Peyer's patch (tissue), 4 donors: ENCODE data around the gene ADCY9. TPM values are rescaled to one million over a fixed set of nuclear protein-coding genes. Genes with fewer than 3 reads are reported as not detected.

Experiments
- DNase-seq, 3 donors: peaks; one replicate each; pipeline ENCODE4 v3.0.0-alpha.2; 2017 to 2019
- H3K27ac ChIP-seq, 4 donors: fragments of 200-600 bp; sonication (generic); one replicate each; pipeline ENCODE4 v1.5.1; 2016 to 2019
- H3K27me3 ChIP-seq, 2 donors: fragments of 200-600 bp; sonication (generic); one replicate each; pipeline ENCODE4 v1.5.1; 2019
- H3K36me3 ChIP-seq, 3 donors: fragments of 200-600 bp; sonication (generic); one replicate each; pipeline ENCODE4 v1.5.1; 2016 to 2019
- H3K4me1 ChIP-seq, 4 donors: fragments of 200-600 bp; sonication (generic); one replicate each; pipeline ENCODE4 v1.5.1; 2016 to 2019
- H3K4me3 ChIP-seq, 4 donors: fragments of 200-600 bp; sonication (generic); 1 replicate in 3 of 4; 2 replicates in 1 of 4; pipeline ENCODE4 v1.5.1; 2016 to 2019; ENCODE audit warnings: mild to moderate bottlenecking in 1 of 4
- H3K9me3 ChIP-seq, 4 donors: fragments of 200-600 bp; sonication (generic); one replicate each; pipeline ENCODE4 v1.5.1; 2016 to 2019; ENCODE audit warnings: mild to moderate bottlenecking in 1 of 4
- POLR2A ChIP-seq, 2 donors: fragments of 450-650 bp; IDR thresholded peaks; one replicate each; pipeline ENCODE4 v1.5.1; 2017; ENCODE audit warnings: antibody characterized with exemption in 2 of 2, mild to moderate bottlenecking in 2 of 2, moderate library complexity in 2 of 2
- total RNA-seq, 4 donors: library from RNA; depleted of rRNA; stranded (reverse); fragments of >200 nt; gene quantifications; one replicate each; pipeline ENCODE4 v1.1.0, GENCODE V29; 2016
- TF ChIP-seq, protein P1 (sequence below), 6 experiments: fragments of 450-650 bp in 4 of 6; fragments of 200-600 bp in 2 of 6; sonication (generic) in 1 of 6; IDR thresholded peaks; one replicate each; pipeline ENCODE4 v1.5.1; 2017 to 2019; ENCODE audit warnings: antibody characterized with exemption in 6 of 6, mild to moderate bottlenecking in 3 of 6, moderate library complexity in 1 of 6

Gene ADCY9
- total RNA-seq, 4 donors from 2014 or later, result 19.8 to 47.3 (median 44.0) TPM

DNA sequence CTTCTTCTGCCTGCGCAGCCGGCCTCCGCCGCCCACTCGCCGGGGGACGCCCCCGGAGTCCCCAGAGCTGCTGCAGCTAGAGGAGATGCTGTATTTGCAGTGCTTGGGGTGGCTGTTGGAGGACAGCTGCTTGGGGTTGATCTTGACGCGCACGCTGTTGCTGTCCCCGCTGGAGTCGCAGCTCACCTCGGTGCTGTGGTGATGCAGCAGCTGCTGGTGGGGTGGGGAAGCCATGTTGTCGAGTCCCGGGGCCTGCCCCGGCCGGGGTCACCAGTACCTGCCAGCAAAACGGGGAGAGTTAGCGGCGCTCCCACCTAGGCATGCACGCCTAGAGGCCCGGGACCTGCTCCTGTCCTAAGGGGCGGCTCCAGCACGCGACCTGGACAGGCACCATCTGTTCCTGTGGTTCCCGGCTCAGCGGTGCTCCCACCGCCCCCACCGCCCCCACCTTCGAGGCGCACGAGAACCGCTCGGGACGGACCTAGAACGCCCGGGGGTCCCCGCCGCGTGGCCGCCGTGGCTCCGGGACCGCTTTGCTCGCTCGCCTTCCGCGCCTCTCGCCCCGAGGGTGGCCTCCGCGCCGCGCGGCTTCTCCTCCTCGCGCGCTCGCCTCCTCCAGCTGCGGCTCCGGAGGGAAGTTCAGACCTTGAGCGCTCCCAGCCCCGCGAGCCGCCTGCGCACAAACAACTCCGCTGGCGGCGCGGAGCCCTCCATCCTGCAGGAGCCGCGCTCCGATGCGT, 863 bp downstream of the ADCY9 start:
- H3K27ac ChIP-seq, result peak overlapping the region in 3 of 4 donors; percentile 55 to 84 (median 65)
- H3K36me3 ChIP-seq, result no peaks in the 10 kb centered on the region
- peaks cover 0 to 44% (median 7%) of the 10 kb centered on the region in 4 donors for H3K4me1 ChIP-seq
- no peaks in the 10 kb centered on the region for H3K9me3 ChIP-seq
- peak; percentile 34 to 72 (median 71) for DNase-seq
- H3K27me3 ChIP-seq, result no peaks in the 10 kb centered on the region
- H3K4me3 ChIP-seq, result peak overlapping the region; percentile 60 to 91 (median 68)
- TF ChIP-seq, protein P1, sequence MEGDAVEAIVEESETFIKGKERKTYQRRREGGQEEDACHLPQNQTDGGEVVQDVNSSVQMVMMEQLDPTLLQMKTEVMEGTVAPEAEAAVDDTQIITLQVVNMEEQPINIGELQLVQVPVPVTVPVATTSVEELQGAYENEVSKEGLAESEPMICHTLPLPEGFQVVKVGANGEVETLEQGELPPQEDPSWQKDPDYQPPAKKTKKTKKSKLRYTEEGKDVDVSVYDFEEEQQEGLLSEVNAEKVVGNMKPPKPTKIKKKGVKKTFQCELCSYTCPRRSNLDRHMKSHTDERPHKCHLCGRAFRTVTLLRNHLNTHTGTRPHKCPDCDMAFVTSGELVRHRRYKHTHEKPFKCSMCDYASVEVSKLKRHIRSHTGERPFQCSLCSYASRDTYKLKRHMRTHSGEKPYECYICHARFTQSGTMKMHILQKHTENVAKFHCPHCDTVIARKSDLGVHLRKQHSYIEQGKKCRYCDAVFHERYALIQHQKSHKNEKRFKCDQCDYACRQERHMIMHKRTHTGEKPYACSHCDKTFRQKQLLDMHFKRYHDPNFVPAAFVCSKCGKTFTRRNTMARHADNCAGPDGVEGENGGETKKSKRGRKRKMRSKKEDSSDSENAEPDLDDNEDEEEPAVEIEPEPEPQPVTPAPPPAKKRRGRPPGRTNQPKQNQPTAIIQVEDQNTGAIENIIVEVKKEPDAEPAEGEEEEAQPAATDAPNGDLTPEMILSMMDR (IDR thresholded peaks at IDR 0.05), result peak in 1 of 6 experiments; percentile 11
- no peak for TF ChIP-seq POLR2A (IDR thresholded peaks at IDR 0.05)

- Histone ChIP-seq H3K4me3 (peak overlapping the region; percentile 60 to 91 (median 68)), H3K27me3 (no peaks in the 10 kb centered on the region), H3K4me1 (peaks cover 0 to 52% (median 7%) of the 10 kb centered on the region in 4 donors), H3K27ac (peak overlapping the region in 1 of 4 donors; percentile 55), H3K36me3 (no peaks in the 10 kb centered on the region), H3K9me3 (no peaks in the 10 kb centered on the region)
- TF ChIP-seq, protein P1 (IDR thresholded peaks at IDR 0.05), result no peak
- no peak for TF ChIP-seq POLR2A (IDR thresholded peaks at IDR 0.05)
- peak in 1 of 3 donors; percentile 55 for DNase-seq
Measured at GRCh38 chr16:4114257-4115208, 1.7 kb downstream of the ADCY9 start.

GRCh38 chr16:4113358-4114256, 2.6 kb downstream of the ADCY9 start:
- TF ChIP-seq POLR2A (IDR thresholded peaks at IDR 0.05), result no peak
- TF ChIP-seq, protein P1 (IDR thresholded peaks at IDR 0.05), result no peak
- H3K27ac ChIP-seq, result no peak overlapping the region
- H3K9me3 ChIP-seq, result no peaks in the 10 kb centered on the region
- peak overlapping the region in 2 of 4 donors; percentile 22 to 36 for H3K4me3 ChIP-seq
- no peaks in the 10 kb centered on the region for H3K27me3 ChIP-seq
- no peak for DNase-seq
- H3K36me3 ChIP-seq, result no peaks in the 10 kb centered on the region
- peaks cover 0 to 52% (median 7%) of the 10 kb centered on the region in 4 donors for H3K4me1 ChIP-seq

DNA sequence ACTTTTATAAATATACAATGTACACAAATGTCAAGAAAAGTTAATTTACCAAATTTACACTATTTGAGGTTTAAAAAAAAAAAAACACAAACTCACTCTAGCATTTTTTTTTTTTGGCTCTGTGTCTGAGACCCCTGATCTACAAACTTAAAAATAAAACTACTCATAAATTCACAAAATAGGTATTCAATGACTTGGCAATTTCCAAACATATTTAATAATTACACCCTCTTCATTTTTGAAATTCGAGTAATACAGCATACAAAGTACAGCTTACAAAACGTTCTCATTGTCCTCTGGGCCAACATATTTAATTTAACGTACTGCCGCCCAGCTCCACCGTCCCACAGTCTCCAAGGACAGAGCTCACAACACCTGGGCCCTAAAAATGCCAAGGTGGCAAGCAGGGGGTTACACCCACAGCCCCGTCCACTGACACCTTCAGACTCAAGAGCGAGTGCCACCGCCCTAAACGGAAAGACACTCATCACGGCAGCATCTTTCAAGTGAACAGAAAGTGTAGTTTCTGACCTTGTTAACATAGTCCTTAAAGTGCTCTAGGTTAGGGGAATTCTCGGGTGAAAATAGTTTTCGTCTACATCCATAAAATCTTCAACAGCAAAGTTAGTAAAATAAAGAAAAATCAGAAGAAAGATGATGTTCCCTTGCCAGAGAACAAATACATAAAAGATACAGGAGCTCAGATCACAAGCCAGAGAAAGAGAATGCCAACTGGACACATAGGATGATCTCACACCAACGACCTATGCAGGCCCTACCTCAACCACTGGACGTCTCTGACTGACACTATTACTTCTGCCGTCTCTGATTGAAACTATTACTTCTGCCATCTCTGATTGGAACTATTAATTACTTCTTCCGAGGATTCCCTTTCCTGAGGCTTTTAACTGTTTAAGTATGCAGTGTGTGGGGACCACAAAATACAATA, 4.2 kb downstream of the ADCY9 start:
- TF ChIP-seq POLR2A (IDR thresholded peaks at IDR 0.05), result no peak
- TF ChIP-seq, protein P1 (IDR thresholded peaks at IDR 0.05), result peak in 1 of 6 experiments; percentile 15
- Histone ChIP-seq H3K4me3 (peak overlapping the region in 2 of 4 donors; percentile 33 to 36), H3K27me3 (no peaks in the 10 kb centered on the region), H3K9me3 (no peaks in the 10 kb centered on the region), H3K27ac (no peak overlapping the region), H3K4me1 (peaks cover 0 to 49% (median 7%) of the 10 kb centered on the region in 4 donors), H3K36me3 (no peaks in the 10 kb centered on the region)
- no peak for DNase-seq
